Endothelial cell of umbilical vein (primary cell): Measurements from ENCODE around the gene MAP4K3. TPM values are rescaled to one million over a fixed set of nuclear protein-coding genes. Genes with fewer than 3 reads are reported as not detected.

Experiments
- BruUV-seq: library from RNA; stranded (reverse); fragments of 400-500 nt; replicated peaks from 2 replicates; lab custom pipeline; 2021; lab: Mats Ljungman, UMichigan
- CTCF ChIA-PET: fragments of 300-600, 350-600 bp; sonication (Branson Sonifier 250); formaldehyde crosslinking; loops from one replicate; lab custom pipeline; 2021; ENCODE audit warnings: antibody characterized with exemption, inconsistent platforms; lab: Charles Lee
- POLR2A ChIA-PET: fragments of 300-600, 350-600 bp; sonication (Branson Sonifier 250); formaldehyde crosslinking; loops from one replicate; lab custom pipeline; 2021; ENCODE audit warnings: antibody characterized with exemption, inconsistent platforms; lab: Charles Lee
- DNase-seq: peaks from one replicate; pipeline ENCODE4 v3.0.0-alpha.2; 2011; ENCODE audit warnings: low read depth, low spot score
- FAIRE-seq: peaks from 2 replicates; lab custom pipeline; 2011; peaks lifted over from hg19 to GRCh38; lab: Jason Lieb, UNC
- H2AFZ ChIP-seq: 2 replicates; pipeline ENCODE4 v1.6.0; 2012; ENCODE audit warnings: low read depth, low read length, control low read depth, inconsistent platforms
- H3K27ac ChIP-seq: 2 replicates; pipeline ENCODE4 v1.5.1; 2011; ENCODE audit warnings: low read depth, mild to moderate bottlenecking, control low read depth, low read length, moderate library complexity; ENCODE audit not compliant: insufficient read depth
- H3K27me3 ChIP-seq, 2 experiments: 2 replicates each; pipeline versions ENCODE4 v1.6.0 to v1.6.1; 2011; ENCODE audit warnings: low read length in 2 of 2, mixed read lengths in 1 of 2; ENCODE audit not compliant: control insufficient read depth in 2 of 2, insufficient read depth in 2 of 2
- H3K36me3 ChIP-seq, 2 experiments: 2 replicates in 1 of 2; 3 replicates in 1 of 2; pipeline ENCODE4 v1.5.1; 2011; ENCODE audit warnings: low read length in 2 of 2, mild to moderate bottlenecking in 1 of 2, moderate library complexity in 1 of 2; ENCODE audit not compliant: control insufficient read depth in 2 of 2, insufficient read depth in 2 of 2; ENCODE audit errors: extremely low read depth in 1 of 2
- H3K4me1 ChIP-seq: 3 replicates; pipeline ENCODE4 v1.5.1; 2011; ENCODE audit warnings: mild to moderate bottlenecking, low read length; ENCODE audit not compliant: control insufficient read depth, insufficient read depth; ENCODE audit errors: extremely low read depth
- H3K4me2 ChIP-seq: 2 replicates; pipeline ENCODE4 v1.6.1; 2011; ENCODE audit warnings: low read length, control low read depth, mixed read lengths; ENCODE audit not compliant: insufficient read depth
- H3K4me3 ChIP-seq, 3 experiments: fragments of 200-600 bp in 1 of 3; sonication (generic), shearing (Covaris generic) in 1 of 3; replicated peaks in 1 of 3; 2 replicates each; pipeline ENCODE4 v1.5.1; 2011 to 2016; ENCODE audit warnings: control low read depth in 3 of 3, low read length in 3 of 3, mild to moderate bottlenecking in 2 of 3, inconsistent platforms in 1 of 3, low read depth in 1 of 3, moderate library complexity in 1 of 3; ENCODE audit not compliant: insufficient read depth in 1 of 3
- H3K79me2 ChIP-seq: 2 replicates; pipeline ENCODE4 v1.6.0; 2012; ENCODE audit warnings: low read length, inconsistent platforms; ENCODE audit not compliant: control insufficient read depth, insufficient read depth
- H3K9ac ChIP-seq: replicated peaks from 2 replicates; pipeline ENCODE3; 2011; ENCODE audit warnings: low read length, control low read depth; ENCODE audit not compliant: insufficient read depth; ENCODE audit errors: extremely low read depth
- H3K9me1 ChIP-seq: replicated peaks from 3 replicates; pipeline ENCODE4 v1.6.0; 2011; ENCODE audit warnings: mild to moderate bottlenecking, low read length; ENCODE audit not compliant: control insufficient read depth, insufficient read depth; ENCODE audit errors: extremely low read depth
- H3K9me3 ChIP-seq: replicated peaks from 2 replicates; pipeline ENCODE4 v1.5.1; 2012; ENCODE audit warnings: low read length, inconsistent platforms; ENCODE audit not compliant: control insufficient read depth, insufficient read depth
- H4K20me1 ChIP-seq: replicated peaks from 2 replicates; pipeline ENCODE3; 2011; ENCODE audit warnings: mild to moderate bottlenecking, low read length; ENCODE audit not compliant: control insufficient read depth, insufficient read depth; ENCODE audit errors: extremely low read depth
- FOS ChIP-seq: IDR thresholded peaks from 2 replicates; pipeline ENCODE4 v1.6.1; 2011; ENCODE audit warnings: mild to moderate bottlenecking, low read length, moderate library complexity, borderline replicate concordance; ENCODE audit not compliant: insufficient read depth
- GATA2 ChIP-seq: IDR thresholded peaks from 2 replicates; pipeline ENCODE4 v1.7.0; 2011; ENCODE audit warnings: low read depth, mild to moderate bottlenecking, moderate library complexity, mixed read lengths, low read length; ENCODE audit not compliant: insufficient read length, insufficient read depth
- JUN ChIP-seq: IDR thresholded peaks from 2 replicates; pipeline ENCODE4 v1.6.1; 2011; ENCODE audit warnings: borderline replicate concordance, low read depth; ENCODE audit not compliant: insufficient read length, insufficient read depth
- MYC ChIP-seq: IDR thresholded peaks from one replicate; pipeline ENCODE4 v1.6.1; 2011; ENCODE audit warnings: mild to moderate bottlenecking, low read depth, low read length
- POLR2A ChIP-seq: IDR thresholded peaks from 2 replicates; pipeline ENCODE4 v1.6.1; 2012; ENCODE audit warnings: low read depth, mild to moderate bottlenecking, control low read depth, low read length
- POLR2AphosphoS5 ChIP-seq: IDR thresholded peaks from 2 replicates; pipeline ENCODE4 v1.6.1; 2012; ENCODE audit warnings: low read depth, mild to moderate bottlenecking, control low read depth, low read length, moderate library complexity; ENCODE audit not compliant: insufficient read depth
- dilution Hi-C: fragments of 300-500 bp; cut with MboI; formaldehyde crosslinking; loops from one replicate; pipeline ENCODE4 v1.15.0; 2019; ENCODE audit warnings: low sequenced_read_pairs; ENCODE audit not compliant: extremely low pct_ligation_motif_present
- intact Hi-C: fragments of 100-400 bp; cut with micrococcal nuclease; formaldehyde crosslinking; loops from one replicate; pipeline ENCODE4 v1.10.0; 2022
- polyA plus RNA-seq, 4 experiments: library from polyadenylated mRNA; depleted of rRNA in 3 of 4; stranded (reverse) in 3 of 4; unstranded in 1 of 4; fragments of >200 nt; gene quantifications; 2 replicates each; pipeline versions ENCODE4 v1.2.1 to v1.2.3, GENCODE V29; 2011 to 2012; ENCODE audit warnings: missing spikeins in 1 of 4
- total RNA-seq: library from RNA; stranded (reverse); gene quantifications from 2 replicates; pipeline ENCODE4 v1.2.3, GENCODE V29; 2021
- TF ChIP-seq, protein P1 (sequence below), 2 donors: IDR thresholded peaks; 1 replicate in 1 of 2; 2 replicates in 1 of 2; pipeline ENCODE4 v1.5.1; 2011; ENCODE audit warnings: low read length in 2 of 2, mild to moderate bottlenecking in 2 of 2, moderate library complexity in 2 of 2, control low read depth in 1 of 2, inconsistent platforms in 1 of 2, low read depth in 1 of 2; ENCODE audit not compliant: insufficient read depth in 1 of 2; ENCODE audit errors: extremely low read depth in 1 of 2

Gene MAP4K3
- total and polyA plus RNA-seq, 2 donors (not counting 3 experiments of a cell fraction or from before 2014, with no cell fraction given) = 8.0 to 45.9 TPM

DNA sequence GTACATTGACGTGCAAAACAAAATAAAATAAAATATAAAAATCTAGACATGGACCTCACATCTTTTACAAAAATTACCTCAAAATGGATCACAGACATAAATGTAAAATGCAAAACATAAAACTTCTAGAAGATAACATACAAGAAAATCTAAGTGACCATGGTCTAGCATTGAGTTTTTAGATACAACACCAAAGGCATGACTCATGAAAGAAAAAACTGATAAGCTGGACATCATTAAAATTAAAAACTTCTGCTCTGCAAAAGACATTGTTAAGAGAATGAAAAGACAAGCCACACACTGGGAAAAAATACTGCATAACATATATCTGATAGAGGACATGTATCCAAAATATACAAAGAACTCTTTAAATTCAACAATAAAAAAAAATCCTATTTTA lies 14.4 kb downstream of the MAP4K3 start:
- Histone ChIP-seq H3K79me2 (peaks cover 75% of the 10 kb centered on the region), H3K9me3 (no peaks in the 10 kb centered on the region), H4K20me1 (peaks cover 14% of the 10 kb centered on the region), H3K9ac (no peak overlapping the region), H3K27me3 (no peaks in the 10 kb centered on the region), H3K36me3 (no peaks in the 10 kb centered on the region), H3K9me1 (peaks cover 2% of the 10 kb centered on the region), H3K4me1 (no peaks in the 10 kb centered on the region), H3K4me2 (no peak overlapping the region), H3K27ac (no peak overlapping the region), H2AFZ (no peak overlapping the region), H3K4me3 (no peak overlapping the region)
- DNase-seq (no peak), FAIRE-seq (no peak)
- BruUV-seq = no TSS peak
- CTCF ChIA-PET = no interaction called here
- POLR2A ChIA-PET = interaction anchor here (0.6 kb wide), 1 partner anchor 8 kb away, joined by 3 read pairs; no protein-coding TSS in a partner anchor
- TF ChIP-seq, protein P1, sequence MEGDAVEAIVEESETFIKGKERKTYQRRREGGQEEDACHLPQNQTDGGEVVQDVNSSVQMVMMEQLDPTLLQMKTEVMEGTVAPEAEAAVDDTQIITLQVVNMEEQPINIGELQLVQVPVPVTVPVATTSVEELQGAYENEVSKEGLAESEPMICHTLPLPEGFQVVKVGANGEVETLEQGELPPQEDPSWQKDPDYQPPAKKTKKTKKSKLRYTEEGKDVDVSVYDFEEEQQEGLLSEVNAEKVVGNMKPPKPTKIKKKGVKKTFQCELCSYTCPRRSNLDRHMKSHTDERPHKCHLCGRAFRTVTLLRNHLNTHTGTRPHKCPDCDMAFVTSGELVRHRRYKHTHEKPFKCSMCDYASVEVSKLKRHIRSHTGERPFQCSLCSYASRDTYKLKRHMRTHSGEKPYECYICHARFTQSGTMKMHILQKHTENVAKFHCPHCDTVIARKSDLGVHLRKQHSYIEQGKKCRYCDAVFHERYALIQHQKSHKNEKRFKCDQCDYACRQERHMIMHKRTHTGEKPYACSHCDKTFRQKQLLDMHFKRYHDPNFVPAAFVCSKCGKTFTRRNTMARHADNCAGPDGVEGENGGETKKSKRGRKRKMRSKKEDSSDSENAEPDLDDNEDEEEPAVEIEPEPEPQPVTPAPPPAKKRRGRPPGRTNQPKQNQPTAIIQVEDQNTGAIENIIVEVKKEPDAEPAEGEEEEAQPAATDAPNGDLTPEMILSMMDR (IDR thresholded peaks at IDR 0.05; ENCODE audit: extremely low read depth in 1 of 2, insufficient read depth in 1 of 2, low read depth in 1 of 2, low read length in 2 of 2) = no peak
- TF ChIP-seq FOS (peak; percentile 34), JUN (no peak), GATA2 (no peak), MYC (no peak), POLR2A (no peak)
- intact Hi-C loops = no loop called here
- dilution Hi-C loops = no loop called here

DNA sequence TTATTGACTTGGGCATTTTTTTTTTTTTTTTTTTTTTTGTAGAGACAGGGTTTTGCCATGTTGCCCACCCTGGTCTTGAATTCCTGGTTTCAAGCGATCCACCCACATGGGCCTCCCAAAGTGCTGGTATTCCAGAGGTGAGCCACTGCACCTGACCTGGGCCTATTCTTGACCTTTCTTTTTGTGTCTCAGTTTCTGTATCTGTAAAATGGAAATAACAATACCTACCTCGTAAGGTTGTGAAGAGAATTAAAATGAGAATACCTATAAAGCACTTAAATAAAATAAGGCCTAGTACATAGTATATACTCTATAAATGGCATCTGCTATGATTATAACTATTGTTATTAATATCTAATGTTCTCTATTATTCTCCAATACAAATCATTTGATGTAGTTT lies 15.7 kb downstream of the MAP4K3 start:
- Histone ChIP-seq H3K4me2 (no peak overlapping the region), H3K4me3 (no peak overlapping the region), H3K27me3 (no peaks in the 10 kb centered on the region), H3K4me1 (no peaks in the 10 kb centered on the region), H3K27ac (no peak overlapping the region), H3K9ac (no peak overlapping the region), H3K9me1 (peaks cover 2% of the 10 kb centered on the region), H2AFZ (no peak overlapping the region), H3K36me3 (no peaks in the 10 kb centered on the region), H3K79me2 (peaks cover 73% of the 10 kb centered on the region), H3K9me3 (no peaks in the 10 kb centered on the region), H4K20me1 (peaks cover 14% of the 10 kb centered on the region)
- no peak for TF ChIP-seq JUN
- no peak for TF ChIP-seq POLR2AphosphoS5
- no peak for TF ChIP-seq GATA2
- ChIA-PET CTCF (interaction anchor here (1.1 to 1.5 kb wide), 2 partner anchors 9 to 10 kb away, joined by 3 to 5 read pairs; no protein-coding TSS in a partner anchor), POLR2A (no interaction called here)
- no TSS peak for BruUV-seq
- DNase-seq = no peak
- intact Hi-C loops = no loop called here
- FAIRE-seq = no peak
- dilution Hi-C loops = no loop called here
